CD4-positive, alpha-beta T cell treated with Interleukin-4 for 4 hours (primary cell): ENCODE results near the gene PALD1.

Experiments used
- DNase-seq: peaks from one replicate; pipeline ENCODE4 v3.0.0-alpha.2; 2020

The PALD1 gene

DNA sequence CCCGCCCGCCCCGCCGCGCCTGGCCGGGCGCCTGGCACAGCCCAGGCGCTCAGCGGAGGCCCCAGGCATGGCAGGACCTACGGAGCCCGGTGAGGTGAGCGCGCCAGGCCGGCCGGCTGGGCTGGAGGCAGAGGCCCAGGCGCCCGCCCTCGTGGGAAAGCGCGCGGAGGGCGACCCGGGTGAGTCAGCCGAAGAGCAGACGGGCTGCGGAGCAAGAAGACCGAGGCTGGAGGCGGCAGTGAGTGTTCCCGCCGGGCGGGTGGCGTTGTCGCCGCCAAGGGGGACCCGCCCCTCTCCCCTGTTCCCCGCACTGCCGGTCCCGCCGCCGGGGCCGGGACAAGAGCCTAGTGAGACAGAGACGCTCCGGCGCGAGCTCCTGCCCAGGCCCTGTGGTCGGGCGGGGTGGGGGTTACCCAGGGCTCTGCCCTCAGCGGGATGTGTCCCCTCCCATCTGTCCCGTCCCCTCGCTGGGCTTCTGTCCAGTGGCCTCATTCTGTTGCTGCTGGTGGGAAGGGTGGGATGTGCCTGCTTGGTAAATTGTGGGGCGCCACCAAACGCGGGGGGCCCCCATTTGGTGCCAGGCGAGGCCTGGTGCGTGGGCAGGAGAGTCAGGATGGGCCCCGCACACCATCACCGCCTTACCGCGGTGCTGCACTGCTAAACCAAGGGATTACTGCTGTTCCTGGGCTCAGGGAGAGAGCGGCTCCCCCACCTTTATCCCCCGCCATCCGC is 20.1 kb upstream of the PALD1 start:
- no peak for DNase-seq

DNA sequence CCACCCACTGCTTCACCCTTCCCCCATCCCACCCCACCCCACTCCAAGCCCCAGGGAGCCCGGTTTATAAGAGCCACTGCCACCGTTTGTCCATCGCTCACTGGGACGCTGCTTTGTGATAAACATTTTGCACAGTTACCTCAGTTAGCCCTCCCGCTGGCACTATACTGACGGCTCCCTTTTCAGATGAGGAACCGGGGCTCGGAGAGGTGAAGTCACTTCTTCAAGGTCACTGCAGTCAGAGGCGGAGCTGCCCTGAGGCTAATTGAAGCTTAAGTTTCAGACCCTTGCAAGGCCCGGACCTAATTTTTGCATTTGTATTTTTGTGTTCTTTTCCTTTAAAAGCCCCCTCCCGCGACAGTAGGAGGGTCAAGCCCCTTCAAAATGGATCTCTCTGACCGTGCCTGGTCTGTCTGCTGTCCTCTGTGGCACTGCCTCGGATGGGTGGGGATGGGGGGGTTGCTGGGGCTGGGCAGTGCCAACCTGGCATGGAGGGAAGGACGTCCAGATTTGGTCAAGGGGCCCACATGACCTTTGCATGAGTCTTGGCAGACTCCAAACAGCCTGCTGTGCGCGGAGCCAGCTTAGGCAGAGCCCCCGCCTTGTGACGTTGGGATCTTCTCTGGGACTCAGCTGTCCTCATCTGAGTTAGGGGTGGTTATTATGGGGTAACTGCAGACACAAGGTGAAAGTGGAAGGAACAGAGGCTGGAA is 19.4 kb upstream of the PALD1 start:
- no peak for DNase-seq

DNA sequence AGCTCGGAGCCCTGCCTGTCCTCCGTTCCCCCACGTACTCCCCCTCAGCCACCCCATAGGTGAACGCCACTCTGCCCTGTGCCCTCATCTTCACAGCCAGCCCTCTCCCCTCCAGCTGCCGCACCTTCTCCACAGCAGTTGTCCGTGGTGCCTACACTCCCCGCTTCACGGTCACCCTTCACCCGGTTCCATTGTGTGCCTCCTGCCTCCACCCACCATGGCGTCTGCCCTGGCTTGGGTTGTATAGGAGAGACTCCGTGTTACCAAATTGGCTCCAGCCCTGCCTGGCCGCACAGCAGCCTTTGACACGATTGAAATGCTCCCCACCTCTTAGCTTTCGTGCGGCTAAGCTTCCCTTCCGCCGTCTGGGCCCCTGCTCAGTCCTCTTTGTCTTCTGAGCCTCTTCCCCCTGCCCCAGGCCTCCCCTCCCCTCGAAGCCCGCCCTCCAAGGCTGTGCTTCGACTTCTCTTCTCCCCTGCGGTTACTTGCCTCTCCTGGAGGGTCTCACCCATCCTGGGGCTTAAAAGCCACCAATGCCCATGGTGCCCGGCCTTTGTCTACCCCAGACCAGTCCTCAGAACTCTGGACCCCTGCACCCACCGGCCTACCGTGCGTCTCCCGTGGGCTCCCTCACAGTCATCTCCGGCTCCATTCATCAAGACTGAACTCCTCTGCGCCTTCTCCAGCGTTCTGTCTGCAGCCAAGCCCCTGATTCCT is 18.6 kb upstream of the PALD1 start:
- DNase-seq, result no peak

DNA sequence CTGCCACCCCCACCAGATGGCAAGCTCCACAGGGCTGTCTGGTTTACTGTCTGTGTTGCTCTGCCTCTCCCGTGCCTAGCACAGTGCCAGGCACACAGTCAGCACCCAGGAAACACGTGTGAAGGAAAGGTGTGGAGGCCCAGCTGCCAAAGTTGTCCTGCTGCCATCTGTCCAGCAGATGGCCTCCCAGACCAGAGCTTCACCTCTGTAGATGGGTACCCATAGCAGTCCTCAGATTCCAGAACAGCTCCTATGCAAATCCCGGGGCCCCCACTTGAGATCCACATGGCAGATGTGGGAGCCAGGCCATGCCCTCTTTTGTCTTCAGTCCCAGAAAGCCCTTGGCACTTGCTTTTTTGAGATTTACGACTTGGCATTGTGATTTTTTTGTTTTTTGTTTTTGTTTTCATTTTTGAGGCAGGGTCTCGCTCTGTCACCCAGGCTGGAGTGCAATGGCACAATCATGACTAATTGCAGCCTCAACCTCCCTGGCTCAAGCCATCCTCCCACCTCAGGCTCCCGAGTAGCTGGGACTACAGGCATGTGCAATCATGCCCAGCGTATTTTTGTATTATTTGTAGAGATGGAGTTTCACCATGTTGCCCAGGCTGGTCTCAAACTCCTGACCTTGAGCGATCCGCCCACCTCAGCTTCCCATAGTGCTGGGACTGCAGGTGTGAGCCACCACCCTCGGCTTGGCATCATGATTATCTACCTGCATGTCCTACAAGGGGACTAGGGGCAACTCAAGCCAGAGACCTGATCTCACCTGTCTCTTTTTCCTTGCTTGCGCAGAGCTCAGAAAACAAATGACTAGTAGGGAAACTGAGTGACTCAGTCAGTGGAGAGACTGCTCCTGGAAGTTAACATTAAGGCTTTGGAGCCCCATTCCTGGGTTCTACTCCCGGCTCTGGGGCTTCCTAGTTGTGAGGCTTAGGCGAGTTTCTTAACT is 16.9 kb upstream of the PALD1 start:
- DNase-seq, result peak; percentile 33

DNA sequence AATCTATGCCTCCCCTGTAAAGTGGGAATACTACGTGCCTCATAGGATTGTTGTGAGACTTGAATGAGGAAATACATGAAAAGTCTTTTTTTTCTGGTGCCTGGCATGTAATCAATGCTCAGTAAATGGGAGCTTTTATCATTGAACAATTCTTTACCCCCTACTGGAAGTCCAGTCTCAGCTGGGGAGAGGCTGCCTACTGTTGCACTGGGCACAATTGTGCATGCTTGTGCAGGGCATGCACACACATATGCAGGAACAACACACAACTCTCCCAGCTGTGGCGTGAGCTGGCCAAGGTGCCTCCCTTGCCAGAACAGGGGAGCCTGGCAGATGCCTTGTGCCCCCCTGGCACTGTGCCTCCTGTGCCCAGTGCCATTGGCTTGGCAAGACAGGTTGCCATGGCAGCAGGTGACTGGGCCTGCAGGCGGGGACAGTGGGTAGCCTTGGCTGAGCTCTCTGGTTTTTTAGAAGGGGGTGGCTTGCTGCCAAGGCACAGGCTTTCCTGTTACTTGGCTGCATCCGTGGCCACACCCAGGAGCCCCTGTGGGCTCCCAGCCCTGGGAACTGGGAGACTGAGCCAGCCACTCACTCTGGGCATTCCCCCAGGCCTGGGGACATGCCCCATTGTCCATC is 16.1 kb upstream of the PALD1 start:
- DNase-seq, result no peak

DNA sequence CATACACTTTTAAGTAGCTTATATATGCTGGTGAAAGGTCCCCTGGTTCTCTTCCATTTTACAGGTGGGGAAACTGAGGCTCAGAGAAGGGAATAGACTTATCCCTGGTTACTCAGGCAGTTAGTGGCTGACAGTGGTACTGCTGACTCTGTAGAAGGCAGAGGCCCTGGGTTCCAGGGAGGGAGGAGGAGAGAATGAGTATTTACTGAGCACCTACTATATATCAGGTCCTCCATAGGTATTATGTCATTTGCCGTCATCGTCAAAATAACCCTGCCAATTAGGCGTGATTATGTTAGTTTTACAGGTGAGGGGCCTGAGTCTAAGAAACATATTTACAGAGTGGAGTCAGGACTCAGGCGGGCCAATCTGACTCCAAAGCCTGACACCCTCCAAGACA is 13.3 kb upstream of the PALD1 start:
- no peak for DNase-seq

DNA sequence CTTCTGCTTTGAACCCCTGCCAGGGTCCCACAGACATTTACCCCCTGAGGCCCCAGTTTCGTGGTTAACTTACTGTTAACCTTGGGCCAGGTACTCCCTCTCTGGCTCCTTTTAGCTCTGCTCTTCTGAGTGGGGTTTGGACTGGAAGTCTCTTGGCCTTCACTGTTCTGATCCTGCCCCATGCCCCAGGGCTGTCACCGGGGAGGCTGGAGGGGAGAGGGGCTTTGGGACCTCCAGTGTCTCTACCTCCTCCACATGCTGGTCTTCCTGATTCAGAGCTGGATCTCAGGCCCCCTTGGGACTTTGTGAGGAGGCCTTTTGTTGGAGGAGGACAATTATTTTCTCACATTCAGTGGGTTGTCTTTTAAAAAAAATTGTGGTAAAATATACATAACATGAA is 12.7 kb upstream of the PALD1 start:
- DNase-seq, result no peak

DNA sequence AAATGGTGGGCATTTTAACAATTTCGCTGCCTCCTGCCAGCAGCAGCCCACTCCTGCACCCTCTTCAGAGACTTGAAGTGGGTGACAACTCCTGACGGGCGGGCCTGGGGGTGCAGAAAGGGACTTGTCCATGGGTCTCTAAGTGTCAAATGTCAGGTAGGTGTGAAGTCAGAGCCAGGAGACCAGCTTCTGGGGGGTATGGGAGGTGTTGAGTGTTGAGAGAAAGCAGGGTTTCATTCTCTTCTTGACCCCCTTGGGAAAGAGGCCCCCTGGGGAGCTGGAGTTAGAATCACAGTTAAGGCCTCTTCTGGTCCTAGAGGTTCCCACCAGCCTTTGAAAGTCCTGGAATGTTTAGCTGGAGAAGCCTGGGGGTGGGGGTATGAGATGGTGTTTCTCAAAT is 11.6 kb upstream of the PALD1 start:
- DNase-seq, result no peak

DNA sequence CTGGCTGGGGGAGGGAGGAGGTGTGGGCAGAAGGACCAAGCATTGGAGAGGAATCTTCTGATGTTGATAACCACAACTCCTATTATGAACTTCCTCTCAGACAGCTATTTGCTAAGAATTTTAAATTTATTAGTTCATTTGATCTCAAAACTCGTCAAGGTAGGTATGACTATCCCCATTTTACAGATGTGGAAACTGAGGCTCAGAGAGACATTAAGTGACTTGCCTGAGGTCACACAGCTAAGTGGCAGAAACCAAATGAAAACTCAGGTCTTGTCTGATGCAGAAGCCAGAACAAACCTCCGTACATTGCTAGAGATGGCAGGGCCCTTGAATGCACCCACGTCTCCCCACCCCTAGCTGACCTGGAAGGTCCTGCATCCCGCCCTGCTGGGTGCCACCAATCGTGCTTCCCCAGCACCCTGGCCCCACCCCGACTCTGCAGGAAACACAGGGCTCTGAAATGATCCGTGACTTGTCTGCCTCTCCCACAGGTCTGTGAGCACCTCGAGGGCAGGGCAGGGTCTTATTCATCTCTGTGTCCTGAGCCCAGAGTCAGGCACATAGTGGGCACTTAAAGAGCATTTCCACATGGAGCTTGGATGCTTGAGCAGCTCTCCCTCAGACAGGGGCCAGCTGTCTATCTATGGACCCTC is 5.6 kb upstream of the PALD1 start:
- DNase-seq, result no peak

DNA sequence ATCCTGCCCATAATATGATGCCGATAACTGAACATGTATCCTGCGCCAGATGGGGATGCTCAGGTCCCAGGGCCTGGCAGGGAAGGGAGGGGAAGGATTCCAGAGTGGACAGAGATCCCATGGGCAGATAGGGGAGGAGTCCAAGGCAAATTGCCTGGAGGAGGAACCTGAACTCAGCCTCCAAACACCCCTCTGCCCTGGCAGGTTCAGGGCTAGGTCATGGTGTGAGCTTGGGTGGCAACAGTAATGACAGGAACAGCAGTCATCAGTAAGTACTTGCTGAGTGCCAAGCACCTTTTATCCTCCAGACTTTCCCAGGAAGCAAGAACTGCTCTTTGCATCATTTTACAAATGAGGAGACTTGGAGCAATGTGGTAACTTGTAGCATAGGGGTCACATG is 3.8 kb upstream of the PALD1 start:
- DNase-seq, result no peak

DNA sequence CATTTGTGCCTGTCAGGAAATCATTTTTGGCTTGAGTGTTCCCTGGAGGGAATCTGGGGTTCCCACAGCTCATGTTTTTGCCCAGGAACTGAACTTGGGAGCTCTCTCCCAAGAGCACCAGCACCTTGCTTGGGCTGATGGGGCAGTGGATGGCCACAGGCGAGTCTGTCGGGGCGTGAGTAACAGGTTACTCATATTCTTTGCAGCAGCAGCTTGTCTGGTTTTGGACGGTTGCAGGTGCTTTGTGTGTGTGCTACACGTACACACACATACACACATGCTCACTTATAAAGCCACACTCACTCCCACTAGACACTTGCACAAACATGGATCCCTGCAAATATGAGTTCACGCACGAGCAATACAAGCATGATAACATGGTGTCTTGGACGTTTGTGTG is 2.9 kb upstream of the PALD1 start:
- no peak for DNase-seq

DNA sequence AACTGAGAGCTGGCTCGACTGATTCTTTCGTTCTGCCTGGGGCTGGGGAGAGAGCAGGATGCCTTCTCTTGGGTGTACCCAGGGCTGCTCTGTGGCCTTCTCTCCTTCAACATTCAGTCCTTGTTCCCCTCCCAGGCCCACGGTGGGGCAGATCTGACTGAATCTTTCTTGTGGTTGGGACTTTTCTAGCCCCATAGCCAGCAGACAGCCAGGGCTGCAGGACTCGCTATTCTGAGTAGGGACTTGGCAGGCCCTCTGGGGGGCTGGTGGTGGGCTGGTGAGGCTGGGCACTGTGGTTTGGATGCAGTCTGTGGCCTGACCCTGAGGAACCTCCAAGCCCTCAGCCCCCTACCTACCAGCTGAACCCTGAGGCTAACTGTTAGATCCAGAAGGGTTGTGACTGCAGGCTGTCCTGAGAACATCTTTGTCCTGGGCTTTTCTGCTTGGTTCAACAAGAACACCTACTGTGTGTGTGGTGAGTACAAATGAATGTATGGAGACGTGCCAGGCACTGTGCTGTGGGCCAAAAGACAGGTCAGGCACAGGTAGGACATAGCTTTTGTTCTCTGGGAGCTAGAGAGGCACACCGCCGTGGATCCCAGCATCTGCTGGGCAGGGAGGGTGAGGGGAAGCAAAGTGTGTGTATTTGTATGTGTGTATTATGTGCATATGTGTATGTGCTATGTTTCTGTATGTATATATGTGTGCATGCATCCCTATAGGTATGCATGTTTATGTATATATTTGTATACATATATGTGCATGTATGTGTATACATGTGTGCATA is 2.1 kb upstream of the PALD1 start:
- no peak for DNase-seq

DNA sequence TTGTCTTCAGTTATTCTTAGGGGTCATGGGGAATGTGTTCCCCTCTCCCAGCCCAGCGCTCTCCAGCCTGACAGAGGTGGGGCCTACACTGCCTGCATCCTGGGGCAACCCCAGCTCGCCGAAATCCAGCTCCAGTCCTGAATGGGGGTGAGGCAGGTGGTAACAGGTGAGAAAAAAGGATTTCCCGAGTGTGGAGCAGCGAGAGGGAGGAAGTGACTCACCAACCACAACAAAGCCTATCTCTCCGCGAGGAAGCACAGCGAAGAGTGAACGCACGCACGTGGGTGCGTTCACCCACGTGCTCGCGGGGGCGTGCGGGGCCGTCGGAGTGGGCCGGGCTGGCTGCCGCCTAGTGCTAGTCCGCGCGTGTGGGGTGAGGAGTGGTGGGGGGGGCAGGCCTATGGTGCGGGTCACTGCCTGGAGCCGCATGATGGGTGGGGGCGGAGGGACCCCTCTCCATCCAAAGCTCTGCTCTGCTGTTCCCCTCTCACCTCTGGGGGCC is 855 bp upstream of the PALD1 start:
- DNase-seq, result peak; percentile 80

DNA sequence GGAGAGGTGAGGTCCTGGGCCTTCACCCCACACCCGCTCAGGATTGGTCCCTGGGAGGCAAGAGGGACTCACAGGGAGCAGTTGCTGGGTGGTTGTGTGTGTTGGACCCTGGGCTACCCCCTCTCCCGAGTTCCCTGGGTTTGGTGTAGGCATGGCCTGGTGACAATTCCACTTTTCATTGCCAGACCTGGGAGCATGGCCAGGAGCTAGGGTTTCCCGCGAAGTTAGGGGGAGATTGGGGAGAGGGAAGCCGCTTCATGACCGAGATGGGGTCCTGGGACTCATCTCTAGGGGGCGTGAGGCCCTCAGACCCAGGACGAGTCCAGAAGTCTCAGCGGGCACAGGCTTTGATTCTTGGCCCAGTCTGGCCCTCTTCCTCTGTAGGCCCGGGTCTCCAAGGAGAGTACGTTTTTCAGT is 606 bp downstream of the PALD1 start:
- DNase-seq, result no peak

DNA sequence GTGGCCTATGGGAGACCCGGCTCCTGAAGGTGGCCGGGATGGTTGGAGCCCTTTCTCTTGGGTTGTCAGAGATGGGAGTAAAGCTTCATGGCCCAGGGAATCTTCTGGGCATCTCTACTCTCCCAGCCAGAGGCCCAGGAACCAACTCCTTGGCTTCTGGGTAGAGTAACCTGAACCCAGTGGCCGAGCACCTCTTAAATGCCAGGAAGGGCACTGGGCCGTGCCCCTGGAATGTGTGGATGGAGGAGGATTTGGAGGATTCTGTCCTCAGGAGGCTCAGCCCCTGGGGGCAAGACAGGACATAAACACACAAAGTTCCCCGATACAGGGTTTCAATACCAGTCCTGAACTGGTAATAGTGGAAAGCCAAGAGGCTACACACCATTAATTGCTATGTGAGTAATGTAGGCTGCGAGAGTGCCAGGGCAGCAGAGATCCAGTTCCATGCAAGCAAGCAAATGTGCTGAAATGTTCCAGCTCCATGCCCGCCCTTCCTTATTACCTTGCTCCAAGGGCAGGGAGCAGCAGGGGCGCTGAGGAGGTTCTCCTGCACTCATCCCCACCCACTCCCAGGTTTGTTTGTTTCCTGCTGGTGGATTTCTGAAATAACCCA is 1.2 kb downstream of the PALD1 start:
- DNase-seq, result no peak

DNA sequence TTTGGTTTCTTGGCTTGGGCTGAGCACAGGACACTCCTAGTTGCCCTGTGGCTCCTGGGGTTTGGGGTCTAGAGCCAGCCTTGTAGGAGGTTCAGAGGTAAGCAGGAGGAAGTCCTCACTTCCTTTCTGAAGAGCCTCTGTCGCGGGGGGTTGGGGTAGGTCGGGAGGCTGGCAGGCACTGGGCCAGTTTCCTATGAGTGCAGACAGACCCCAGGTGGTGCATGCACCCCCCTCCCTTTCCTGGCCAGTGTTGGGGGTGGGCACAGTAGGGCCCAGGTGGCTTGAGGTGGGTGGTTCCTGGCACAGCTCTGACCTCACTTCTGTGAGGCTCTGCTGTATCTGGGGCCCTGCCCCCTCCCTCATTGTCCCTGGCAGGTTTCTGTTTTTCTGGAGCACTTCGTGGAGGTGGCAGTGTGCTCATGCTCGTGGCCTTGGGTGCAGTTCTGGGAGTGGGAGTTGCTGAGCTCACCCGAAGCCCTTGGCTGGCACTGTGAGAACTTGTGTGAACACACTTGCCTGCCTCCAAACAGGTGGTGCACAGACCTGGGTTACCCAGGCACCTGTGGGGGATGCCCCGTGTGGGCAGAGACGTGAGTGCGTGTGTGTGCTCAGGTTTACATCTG is 1.8 kb downstream of the PALD1 start:
- DNase-seq, result no peak

DNA sequence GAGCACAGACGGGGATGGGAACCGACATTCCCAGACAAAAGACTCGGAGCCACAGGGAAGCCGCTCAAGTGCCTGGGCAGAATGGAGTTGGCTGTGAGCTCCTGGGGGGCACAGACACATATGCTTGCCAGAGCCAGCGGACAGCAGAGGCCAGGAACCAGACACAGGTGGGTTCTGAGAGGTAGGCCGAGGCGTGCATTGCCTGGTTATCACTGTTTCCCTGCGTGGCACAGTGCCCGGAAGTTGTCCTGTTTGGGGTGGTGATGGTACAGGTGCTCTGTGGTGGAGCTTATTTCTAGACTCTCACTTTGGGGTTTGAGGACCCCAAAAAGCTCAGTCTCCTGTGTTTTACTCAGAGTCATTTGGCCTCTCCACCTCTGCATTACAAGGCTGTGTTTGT is 2.5 kb downstream of the PALD1 start:
- DNase-seq, result no peak

DNA sequence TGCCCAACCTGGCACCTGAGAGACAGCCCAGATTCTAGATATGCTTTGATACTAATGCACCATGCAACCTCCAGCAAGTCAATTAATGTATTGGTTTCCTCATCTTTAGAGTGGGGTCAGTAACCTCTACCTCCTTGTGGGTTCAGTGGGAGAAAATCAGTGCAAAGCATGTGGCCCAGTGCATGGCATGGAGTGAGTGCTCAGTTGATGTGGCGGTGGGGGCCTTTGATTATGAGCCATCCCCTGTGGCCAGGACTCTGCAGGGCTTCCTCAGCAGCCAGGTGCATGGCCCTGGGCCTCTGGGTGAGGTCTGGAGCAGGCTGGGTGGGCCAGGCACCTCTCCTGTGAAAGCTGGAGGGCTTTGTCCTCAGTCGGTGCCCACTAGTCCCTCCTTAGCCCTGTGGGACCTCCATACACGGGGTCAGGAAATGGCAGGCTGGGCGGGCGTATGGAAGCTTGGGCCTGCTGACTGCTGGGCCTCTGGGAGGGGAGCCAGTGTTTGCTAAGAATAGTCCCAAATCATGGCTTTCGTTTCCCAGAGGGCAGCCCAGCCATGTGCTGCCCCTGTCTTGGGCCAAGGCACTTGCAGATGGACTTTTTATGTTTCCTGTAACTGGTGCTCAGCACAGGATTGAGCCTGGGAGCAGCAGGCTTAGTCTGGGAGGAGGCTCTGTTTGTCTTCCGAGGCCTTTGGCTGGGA is 3.4 kb downstream of the PALD1 start:
- no peak for DNase-seq
